ENCODE measurements around the gene GATB.

GATB gene

DNA sequence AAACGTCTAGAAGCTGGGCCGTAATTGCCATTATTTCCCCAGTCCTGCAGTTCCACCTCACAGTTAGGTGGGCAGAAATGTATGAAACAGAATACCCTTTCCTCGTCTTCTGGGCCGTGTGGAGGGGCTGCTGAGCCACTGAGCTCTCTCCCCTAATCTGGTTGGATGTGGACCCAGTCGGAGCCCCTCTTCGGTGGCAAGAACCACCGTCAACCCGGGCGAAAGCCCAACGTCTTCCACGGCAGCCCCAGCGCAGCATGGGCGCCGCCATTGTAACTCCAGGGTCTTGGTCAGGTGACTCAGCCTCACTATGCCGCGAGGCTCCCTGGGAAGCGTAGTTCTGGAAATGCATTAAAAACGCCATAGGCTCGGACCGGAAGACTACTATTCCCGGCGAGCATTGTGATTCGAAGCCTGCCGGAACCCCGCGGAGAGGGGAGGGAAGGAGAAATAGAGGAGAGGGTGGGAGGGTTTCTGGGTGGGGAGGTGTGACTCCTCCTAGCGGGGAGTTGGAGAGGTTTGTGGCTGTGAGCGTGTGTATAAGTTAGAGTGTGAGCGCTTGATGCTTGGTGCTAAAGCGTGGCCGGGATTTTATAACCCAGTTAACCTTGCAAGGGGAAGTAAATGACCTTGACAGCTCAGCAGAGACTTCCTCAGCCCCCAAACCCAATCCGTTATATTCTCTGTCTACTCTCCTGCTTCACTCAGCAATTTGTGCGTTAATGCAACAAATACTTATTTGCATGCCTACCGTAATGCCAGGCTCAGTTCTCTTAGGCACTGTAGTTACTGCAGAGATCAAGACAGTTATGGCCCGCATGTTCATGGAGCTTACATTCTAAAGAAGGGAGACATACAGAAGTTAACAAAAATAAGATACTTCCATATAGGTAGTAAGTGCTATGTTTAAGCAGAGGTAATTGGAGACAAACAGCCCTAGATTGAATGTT lies at the start of gene GATB:
TSS of gene GATB (minus strand) at position 296 of the 950 bp plus-strand sequence. CDS start at position 271, 25 bp downstream.
- peak; percentile 97 for DNase-seq (ENCODE audit: low read depth)

DNA sequence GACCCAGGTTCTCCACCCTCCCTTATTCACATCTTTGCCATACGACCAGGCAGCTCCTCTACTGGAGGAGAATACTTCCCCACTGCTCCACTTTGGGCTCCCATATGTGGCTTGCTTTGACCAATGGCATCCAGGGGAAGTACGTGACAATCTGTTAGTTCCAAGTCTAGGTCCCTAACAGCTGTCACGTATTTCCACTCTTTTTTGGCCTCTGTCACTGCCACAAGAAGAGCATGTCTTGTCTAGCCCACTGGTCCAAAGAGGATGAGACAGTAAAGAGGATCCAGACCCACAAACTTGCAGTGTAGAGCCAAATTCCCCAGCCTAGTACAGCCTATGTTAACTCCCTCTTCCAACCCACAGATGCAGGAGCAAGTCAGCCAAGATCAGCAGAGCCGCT lies 49.7 kb upstream of the GATB start:
- DNase-seq (ENCODE audit: low read depth) = no peak

- DNase-seq (ENCODE audit: low read depth) = no peak
Observed at GRCh38 chr4:151809716-151810115, 48.9 kb upstream of the GATB start.

DNA sequence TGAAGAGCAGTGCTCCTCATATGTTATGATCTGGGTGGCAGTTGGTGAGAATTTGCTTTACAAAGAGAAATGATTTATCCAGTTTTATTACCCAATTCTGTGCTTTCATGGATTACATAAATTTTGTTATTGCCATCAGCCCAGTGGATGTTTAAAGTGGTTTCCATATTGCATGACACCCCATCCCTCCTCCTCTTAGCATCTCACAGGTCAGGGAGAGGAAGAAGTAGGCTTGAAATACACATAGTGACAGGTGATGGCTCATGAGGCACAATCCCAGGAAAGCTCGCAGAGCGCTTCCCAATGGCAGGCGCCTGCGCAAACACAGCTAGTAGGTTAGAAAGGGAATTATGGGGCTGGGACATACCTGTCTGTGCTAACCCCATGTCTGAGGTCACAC lies 47.7 kb upstream of the GATB start:
- DNase-seq (ENCODE audit: low read depth) = no peak

- no peak for DNase-seq (ENCODE audit: low read depth)
Observed at GRCh38 chr4:151808120-151808529, 47.3 kb upstream of the GATB start.

GRCh38 chr4:151807220-151807619 lies 46.4 kb upstream of the GATB start:
- peak; percentile 20 for DNase-seq (ENCODE audit: low read depth)

- peak; percentile 83 for DNase-seq (ENCODE audit: low read depth)
Observed at GRCh38 chr4:151806511-151806927, 45.7 kb upstream of the GATB start.

DNA sequence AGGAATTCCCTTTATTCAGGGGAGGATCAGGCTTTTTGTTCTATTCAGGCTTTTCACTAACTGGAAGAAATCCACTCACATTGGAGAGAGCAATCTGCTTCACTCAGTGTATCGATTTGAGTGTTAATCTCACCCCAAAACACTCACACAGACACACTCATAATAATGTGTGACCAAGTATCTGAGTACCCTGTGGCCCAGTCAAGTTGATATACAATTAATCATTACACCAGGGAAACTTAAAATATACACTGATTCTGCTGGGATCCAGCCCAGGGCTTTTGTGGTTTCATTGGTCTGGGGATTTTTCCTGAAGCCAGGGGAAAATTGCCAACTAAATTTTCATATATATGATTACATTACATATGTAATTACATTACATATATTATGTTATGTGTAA lies 44.0 kb upstream of the GATB start:
- DNase-seq (ENCODE audit: low read depth) = no peak

- no peak for DNase-seq (ENCODE audit: low read depth)
Observed at GRCh38 chr4:151804086-151804630, 43.4 kb upstream of the GATB start.

DNA sequence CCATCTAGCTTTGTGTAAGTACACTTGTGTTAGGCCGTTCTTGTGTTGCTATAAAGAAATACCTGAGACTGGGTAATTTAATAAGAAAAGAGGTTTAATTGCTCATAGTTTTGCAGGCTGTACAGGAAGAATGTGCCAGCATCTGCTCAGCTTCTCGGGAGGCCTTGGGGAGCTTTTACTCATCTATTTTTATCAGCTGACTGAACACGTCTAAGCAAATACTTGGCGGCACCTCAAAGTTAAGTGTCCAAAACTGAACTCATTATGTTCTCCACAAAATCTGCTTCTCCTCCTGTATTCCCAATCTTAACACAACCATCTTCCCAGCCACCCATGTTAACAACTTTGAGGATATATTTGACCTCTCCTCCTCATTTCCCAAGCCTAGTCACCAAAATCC lies 42.4 kb upstream of the GATB start:
- no peak for DNase-seq (ENCODE audit: low read depth)

- DNase-seq (ENCODE audit: low read depth) = peak; percentile 14
Observed at GRCh38 chr4:151801547-151802516, 41.0 kb upstream of the GATB start.

DNA sequence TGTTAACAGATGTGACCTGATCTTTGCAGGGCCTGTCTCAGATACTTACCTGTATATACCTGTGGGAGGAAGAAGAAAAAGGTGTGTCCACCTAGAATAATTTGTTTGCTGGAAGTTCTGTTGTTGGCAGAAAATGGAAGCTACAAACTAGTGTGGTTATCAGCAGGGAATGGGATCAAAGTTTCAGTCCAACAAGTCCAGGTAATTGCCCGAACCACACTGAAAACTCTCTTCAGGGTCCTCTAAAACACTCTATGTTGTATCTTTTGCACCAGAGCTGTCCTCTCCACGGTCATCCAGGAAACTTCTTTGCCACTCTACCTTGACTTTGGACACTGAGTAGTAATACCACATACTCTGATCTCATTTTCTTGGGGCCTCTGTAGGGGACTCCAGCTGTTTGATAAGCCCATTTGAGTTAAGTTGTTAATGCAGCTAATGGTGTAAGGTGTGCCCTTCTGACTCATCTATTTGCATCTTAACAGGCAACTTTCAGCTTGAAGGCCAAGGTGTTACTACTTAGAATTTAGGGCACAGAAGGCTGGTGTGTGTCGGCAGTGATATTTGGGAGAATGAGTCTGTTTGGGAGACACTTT lies 38.7 kb upstream of the GATB start:
- DNase-seq (ENCODE audit: low read depth) = no peak

GRCh38 chr4:151798678-151799416 lies 38.0 kb upstream of the GATB start:
- DNase-seq (ENCODE audit: low read depth) = no peak

DNA sequence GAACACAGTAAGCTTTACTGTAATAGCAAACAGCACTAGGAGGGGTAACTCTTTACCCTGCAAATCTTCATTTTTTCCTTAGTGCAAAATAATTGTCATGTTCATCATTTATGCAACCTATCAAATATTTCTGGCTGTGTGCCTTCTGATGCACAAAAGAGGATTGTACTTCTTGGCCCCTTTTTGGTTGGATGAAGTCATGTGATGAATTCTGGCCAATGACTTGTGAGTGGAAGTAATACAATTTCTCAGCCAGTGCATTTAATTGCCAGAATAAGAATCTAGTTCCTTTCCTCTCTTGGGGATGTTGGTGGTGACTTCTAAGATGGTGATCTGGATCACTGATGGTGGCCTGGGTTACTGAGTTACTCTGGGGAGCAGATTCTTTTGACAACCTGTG lies 37.0 kb upstream of the GATB start:
- no peak for DNase-seq (ENCODE audit: low read depth)

- DNase-seq (ENCODE audit: low read depth) = no peak
Observed at GRCh38 chr4:151797131-151797530, 36.3 kb upstream of the GATB start.

- DNase-seq (ENCODE audit: low read depth) = no peak
Observed at GRCh38 chr4:151796106-151796505, 35.3 kb upstream of the GATB start.

DNA sequence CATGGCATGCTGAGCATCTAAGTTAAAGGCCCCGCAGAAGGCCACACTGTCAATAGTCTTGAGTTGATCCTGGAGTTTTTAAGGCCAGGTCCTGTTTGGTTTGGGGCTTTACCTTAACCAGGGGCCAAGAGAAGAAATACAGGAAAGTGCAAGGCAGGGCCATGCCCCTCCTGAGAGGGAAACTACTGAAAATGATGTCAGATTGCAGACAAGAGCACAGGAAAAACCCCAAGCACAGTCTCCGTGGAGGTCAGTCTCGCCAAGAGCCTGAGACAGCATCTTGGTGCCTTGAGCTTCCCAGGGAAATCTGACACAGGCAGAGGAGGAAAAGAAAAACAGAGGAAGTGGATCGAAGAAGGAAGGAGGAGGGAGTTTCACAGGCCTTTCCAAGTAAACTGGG lies 32.2 kb upstream of the GATB start:
- no peak for DNase-seq (ENCODE audit: low read depth)

DNA sequence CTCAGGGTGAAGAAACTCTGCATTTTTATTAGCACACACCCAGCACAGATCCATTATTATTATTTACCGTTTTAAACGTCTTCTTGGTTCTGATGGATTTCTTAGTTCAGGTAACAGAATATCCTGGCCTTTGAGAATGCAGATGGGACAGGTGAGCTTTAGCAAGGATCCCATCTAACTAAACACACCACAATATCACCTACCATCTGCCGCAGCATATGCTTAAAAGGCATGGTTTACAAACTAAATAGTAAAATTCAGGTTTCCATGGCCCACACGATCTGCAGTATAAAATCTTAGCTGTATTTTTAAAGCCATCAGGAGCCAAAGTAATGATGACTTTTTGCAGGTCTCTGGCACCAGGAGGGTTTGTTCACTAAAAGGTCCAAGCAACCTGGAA lies 31.7 kb upstream of the GATB start:
- no peak for DNase-seq (ENCODE audit: low read depth)

DNA sequence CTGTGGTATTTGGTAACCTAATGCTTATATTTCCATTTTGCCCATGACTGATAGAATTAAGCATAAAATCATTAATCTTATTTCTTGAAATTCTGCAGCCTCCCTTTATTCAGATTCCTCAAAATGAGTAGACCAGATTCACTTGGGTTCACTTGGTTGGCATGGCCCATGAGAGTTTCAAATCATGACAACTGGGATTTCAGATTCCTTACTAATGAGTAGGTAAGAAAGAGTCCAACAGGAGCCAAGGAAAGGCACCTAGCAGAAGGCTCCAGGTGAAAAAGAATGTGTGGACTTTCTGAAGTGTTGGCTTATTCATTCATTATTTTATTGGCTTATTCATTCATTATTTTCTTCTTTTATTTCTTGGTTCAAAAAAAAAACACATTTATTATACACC lies 27.2 kb upstream of the GATB start:
- DNase-seq (ENCODE audit: low read depth) = no peak

DNA sequence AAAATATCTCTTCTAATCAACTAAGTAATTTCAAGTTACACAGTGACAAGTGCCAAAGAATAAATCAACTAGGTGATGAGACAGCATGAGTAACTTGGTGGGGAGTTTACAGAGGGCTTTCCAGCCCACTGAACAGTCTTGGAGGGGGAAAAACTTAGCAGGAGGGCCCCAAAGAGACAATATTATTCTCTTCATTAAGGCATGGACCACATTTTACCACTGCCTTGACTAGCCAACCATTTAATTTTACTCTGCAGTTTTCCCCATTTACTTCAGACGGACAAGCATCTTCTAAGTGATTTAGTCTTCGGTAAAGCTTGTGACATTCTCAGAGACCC lies 25.3 kb upstream of the GATB start:
- no peak for DNase-seq (ENCODE audit: low read depth)

DNA sequence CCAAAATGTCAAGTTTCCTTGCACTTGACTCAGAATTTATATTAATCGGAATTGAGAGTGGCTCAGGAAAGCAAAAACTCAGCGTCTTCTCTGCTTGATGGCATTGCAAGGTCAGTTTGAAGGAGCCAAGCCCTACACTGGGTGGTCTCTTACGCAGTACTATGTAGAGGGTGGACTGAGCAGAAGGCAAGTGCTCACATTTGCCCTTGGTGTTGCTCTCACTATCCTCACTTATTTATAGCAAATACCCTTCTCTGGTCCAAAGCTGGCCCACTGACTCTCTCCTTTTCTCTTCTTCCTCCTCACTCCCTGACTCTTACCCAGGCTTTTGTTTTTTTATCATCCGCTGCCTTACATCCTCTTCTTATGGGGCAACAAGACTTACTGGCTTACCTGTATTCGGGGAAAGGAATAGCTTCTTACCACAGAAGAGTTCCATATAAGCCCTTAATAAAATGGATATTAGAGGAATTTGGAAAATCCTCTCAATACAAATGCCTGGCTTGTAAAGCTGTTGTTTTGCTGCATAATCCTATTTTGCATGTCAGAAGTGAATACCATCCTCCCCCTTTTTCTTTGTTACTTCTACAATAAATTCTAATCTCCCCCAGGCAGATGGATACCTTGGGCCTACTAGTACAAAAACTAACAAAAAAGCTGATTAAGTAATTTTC lies 24.8 kb upstream of the GATB start:
- DNase-seq (ENCODE audit: low read depth) = no peak

All from HS-27A (cell line).